SK-N-SH (cell line): ENCODE data around the gene FABP6. TPM values are rescaled to one million over a fixed set of nuclear protein-coding genes. Genes with fewer than 3 reads are reported as not detected.

Experiments
- CTCF ChIA-PET: fragments of 300-600, 350-600 bp; formaldehyde crosslinking; extraction: SDS; loops from one replicate; lab custom pipeline; 2021; lab: Yijun Ruan, JAX
- POLR2A ChIA-PET: fragments of 350-600 bp; sonication (Branson Sonifier 250); formaldehyde crosslinking; extraction: SDS; loops from one replicate; lab custom pipeline; 2020; ENCODE audit warnings: antibody characterized with exemption, inconsistent platforms; lab: Yijun Ruan, JAX
- DNase-seq: peaks from one replicate; pipeline ENCODE4 v3.0.0; 2012
- H2AFZ ChIP-seq: fragments of 200-600 bp; sonication (generic); 2 replicates; pipeline ENCODE4 v1.8.1; 2016; ENCODE audit warnings: antibody characterized with exemption, mild to moderate bottlenecking, low read depth
- H3F3A ChIP-seq: fragments of 200-600 bp; sonication (generic); replicated peaks from 2 replicates; pipeline ENCODE3; 2016; ENCODE audit warnings: antibody characterized with exemption, mild to moderate bottlenecking; ENCODE audit not compliant: insufficient read depth
- H3K27ac ChIP-seq, 2 experiments: fragments of 200-500 bp in 1 of 2; fragments of 200-600 bp in 1 of 2; sonication (Bioruptor generic) in 1 of 2; sonication (generic), shearing (Covaris generic) in 1 of 2; 2 replicates each; pipeline versions ENCODE4 v1.5.1 to v1.6.1; 2014 to 2016; ENCODE audit warnings: low read depth in 2 of 2, inconsistent platforms in 1 of 2, low read length in 1 of 2, mild to moderate bottlenecking in 1 of 2, mixed read lengths in 1 of 2
- H3K27me3 ChIP-seq: fragments of 200-600 bp; sonication (generic), shearing (Covaris generic); 2 replicates; pipeline ENCODE4 v1.6.1; 2016; ENCODE audit warnings: mixed run types; ENCODE audit not compliant: insufficient read depth
- H3K36me3 ChIP-seq, 2 experiments: fragments of 200-500 bp in 1 of 2; fragments of 200-600 bp in 1 of 2; sonication (Bioruptor generic) in 1 of 2; sonication (generic) in 1 of 2; replicated peaks in 1 of 2; 2 replicates each; pipeline versions ENCODE3 to v1.5.1; 2014 to 2016; ENCODE audit warnings: low read length in 1 of 2, mild to moderate bottlenecking in 1 of 2; ENCODE audit not compliant: insufficient read depth in 2 of 2, control insufficient read depth in 1 of 2
- H3K4me1 ChIP-seq, 2 experiments: fragments of 200-500 bp in 1 of 2; fragments of 200-600 bp in 1 of 2; sonication (Bioruptor generic) in 1 of 2; sonication (generic), shearing (Covaris generic) in 1 of 2; 2 replicates each; pipeline versions ENCODE4 v1.5.1 to v1.6.1; 2014 to 2016; ENCODE audit warnings: low read depth in 1 of 2, low read length in 1 of 2, mixed run types in 1 of 2; ENCODE audit not compliant: insufficient read depth in 2 of 2, control insufficient read depth in 1 of 2
- H3K4me2 ChIP-seq: fragments of 200-600 bp; sonication (generic), shearing (Covaris generic); 2 replicates; pipeline ENCODE4 v1.6.1; 2017; ENCODE audit warnings: mixed run types
- H3K4me3 ChIP-seq, 2 experiments: fragments of 200-500 bp in 1 of 2; fragments of 200-600 bp in 1 of 2; sonication (Bioruptor generic) in 1 of 2; sonication (generic), shearing (Covaris generic) in 1 of 2; 2 replicates each; pipeline versions ENCODE4 v1.5.1 to v1.8.1; 2014 to 2016; ENCODE audit warnings: low read depth in 2 of 2, inconsistent platforms in 1 of 2, low read length in 1 of 2, mild to moderate bottlenecking in 1 of 2, mixed read lengths in 1 of 2, moderate library complexity in 1 of 2
- H3K79me2 ChIP-seq: fragments of 200-600 bp; sonication (generic); 2 replicates; pipeline ENCODE4 v1.8.1; 2017; ENCODE audit warnings: mild to moderate bottlenecking; ENCODE audit not compliant: insufficient read depth
- H3K9ac ChIP-seq: fragments of 200-600 bp; sonication (generic); 2 replicates; pipeline ENCODE4 v1.6.1; 2017; ENCODE audit warnings: mixed run types
- H3K9me2 ChIP-seq: fragments of 200-600 bp; sonication (generic); 2 replicates; pipeline ENCODE4 v1.6.1; 2017; ENCODE audit warnings: mixed run types
- H3K9me3 ChIP-seq: fragments of 200-600 bp; sonication (generic); 2 replicates; pipeline ENCODE4 v1.6.1; 2017; ENCODE audit warnings: mixed run types, mild to moderate bottlenecking, moderate library complexity
- H4K20me1 ChIP-seq: fragments of 200-600 bp; sonication (generic); 2 replicates; pipeline ENCODE4 v1.6.1; 2017; ENCODE audit warnings: mild to moderate bottlenecking, mixed run types; ENCODE audit not compliant: insufficient read depth
- CHD2 ChIP-seq: fragments of 150-350 bp; IDR thresholded peaks from 2 replicates; pipeline ENCODE4 v1.6.1; 2018; ENCODE audit warnings: low read length; ENCODE audit not compliant: partially characterized antibody
- ELF1 ChIP-seq: IDR thresholded peaks from 2 replicates; pipeline ENCODE4 v1.4.0; 2012
- EZH2phosphoT487 ChIP-seq: fragments of 200-600 bp; sonication (generic); IDR thresholded peaks from 2 replicates; pipeline ENCODE4 v1.6.1; 2017; ENCODE audit warnings: low read depth, mixed run types, mild to moderate bottlenecking, antibody characterized with exemption, moderate library complexity, borderline replicate concordance
- FOXJ3 ChIP-seq: sonication (generic); formaldehyde crosslinking; IDR thresholded peaks from 2 replicates; pipeline ENCODE4 v1.5.1; 2020; ENCODE audit warnings: mild to moderate bottlenecking, missing genetic modification reagents
- FOXM1 ChIP-seq: IDR thresholded peaks from 2 replicates; pipeline ENCODE4 v1.4.0; 2012; ENCODE audit warnings: low read depth, mild to moderate bottlenecking
- GABPA ChIP-seq: IDR thresholded peaks from 2 replicates; pipeline ENCODE4 v1.4.0; 2012; ENCODE audit warnings: low read depth, mild to moderate bottlenecking
- IRF3 ChIP-seq: fragments of 150-350 bp; IDR thresholded peaks from 2 replicates; pipeline ENCODE4 v1.6.1; 2016; ENCODE audit warnings: mild to moderate bottlenecking, low read depth, low read length
- NFIC ChIP-seq: IDR thresholded peaks from 2 replicates; pipeline ENCODE4 v1.4.0; 2012; ENCODE audit warnings: borderline replicate concordance
- NRF1 ChIP-seq: IDR thresholded peaks from 2 replicates; pipeline ENCODE4 v1.6.1; 2012; ENCODE audit warnings: low read depth, mild to moderate bottlenecking, low read length
- RCOR1 ChIP-seq: fragments of 150-350 bp; IDR thresholded peaks from 2 replicates; pipeline ENCODE4 v1.6.1; 2017; ENCODE audit warnings: antibody characterized with exemption, low read length
- RFX5 ChIP-seq: IDR thresholded peaks from 2 replicates; pipeline ENCODE4 v1.6.1; 2012; ENCODE audit warnings: mild to moderate bottlenecking, improper control_type of control experiment, low read length
- RXRA ChIP-seq: IDR thresholded peaks from 2 replicates; pipeline ENCODE4 v1.4.0; 2012; ENCODE audit warnings: low read depth, mild to moderate bottlenecking, borderline replicate concordance
- USF2 ChIP-seq: fragments of 150-350 bp; IDR thresholded peaks from 2 replicates; pipeline ENCODE4 v1.6.1; 2017; ENCODE audit warnings: antibody characterized with exemption, low read length, low read depth, borderline replicate concordance
- ZBTB33 ChIP-seq: IDR thresholded peaks from 2 replicates; pipeline ENCODE4 v1.4.0; 2012; ENCODE audit warnings: low read depth, borderline replicate concordance
- WGBS: methylation state at CpG from one replicate; pipeline ENCODE4 v1.1.6; 2017; ENCODE audit warnings: low lambda C conversion rate; 5-methylcytosine and 5-hydroxymethylcytosine counted together
- polyA plus RNA-seq, 3 experiments: library from polyadenylated mRNA; depleted of rRNA; stranded (reverse); fragments of >200 nt; gene quantifications; 2 replicates each; pipeline ENCODE4 v1.2.3, GENCODE V29; 2012
- TF ChIP-seq, protein P1 (sequence below): fragments of 200-600 bp; sonication (generic); IDR thresholded peaks from 2 replicates; pipeline ENCODE4 v1.6.1; 2017; ENCODE audit warnings: antibody characterized with exemption, mild to moderate bottlenecking, moderate library complexity
- TF ChIP-seq, protein P2 (sequence below): IDR thresholded peaks from 2 replicates; pipeline ENCODE4; 2012

FABP6 gene
- polyA plus RNA-seq, 1 of the 3 experiments (the other 2 are of a cell fraction), result 1.1 TPM

DNA sequence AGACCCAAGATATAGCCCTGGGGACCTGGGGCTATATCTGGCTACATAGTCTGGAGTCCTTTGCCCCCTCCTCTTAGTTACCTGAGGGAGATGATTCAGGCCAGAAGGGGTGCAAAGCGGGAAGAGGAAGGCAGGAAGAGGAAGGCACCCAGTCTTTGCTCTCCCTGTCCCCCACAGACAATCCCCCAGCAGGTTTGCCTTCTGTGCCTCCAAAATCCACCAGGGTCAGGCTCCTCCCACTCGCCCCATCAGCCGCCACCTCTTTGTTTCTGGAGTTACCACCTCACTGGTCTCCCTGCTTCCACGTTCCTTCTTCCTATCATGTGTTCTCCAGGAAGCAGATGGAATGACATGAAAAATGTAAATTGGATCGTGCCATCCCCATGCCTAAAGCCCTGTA lies 31.2 kb upstream of the FABP6 start:
- Histone ChIP-seq H2AFZ (no peak overlapping the region), H3K27ac (no peak overlapping the region), H3K4me3 (no peak overlapping the region), H4K20me1 (no peaks in the 10 kb centered on the region), H3K36me3 (no peaks in the 10 kb centered on the region), H3K79me2 (no peaks in the 10 kb centered on the region), H3F3A (no peaks in the 10 kb centered on the region), H3K27me3 (no peaks in the 10 kb centered on the region), H3K9ac (no peak overlapping the region)
- WGBS, result 91% methylated on average over 4 of the region's 5 CpGs
- DNase-seq, result no peak
- CTCF ChIA-PET, result interaction anchor here (0.6 to 7.7 kb wide), 12 partner anchors 11 to 193 kb away, joined by 3 to 90 read pairs (median 4); no protein-coding TSS in a partner anchor
- TF ChIP-seq CHD2 (no peak), FOXM1 (no peak)
- TF ChIP-seq, protein P1, sequence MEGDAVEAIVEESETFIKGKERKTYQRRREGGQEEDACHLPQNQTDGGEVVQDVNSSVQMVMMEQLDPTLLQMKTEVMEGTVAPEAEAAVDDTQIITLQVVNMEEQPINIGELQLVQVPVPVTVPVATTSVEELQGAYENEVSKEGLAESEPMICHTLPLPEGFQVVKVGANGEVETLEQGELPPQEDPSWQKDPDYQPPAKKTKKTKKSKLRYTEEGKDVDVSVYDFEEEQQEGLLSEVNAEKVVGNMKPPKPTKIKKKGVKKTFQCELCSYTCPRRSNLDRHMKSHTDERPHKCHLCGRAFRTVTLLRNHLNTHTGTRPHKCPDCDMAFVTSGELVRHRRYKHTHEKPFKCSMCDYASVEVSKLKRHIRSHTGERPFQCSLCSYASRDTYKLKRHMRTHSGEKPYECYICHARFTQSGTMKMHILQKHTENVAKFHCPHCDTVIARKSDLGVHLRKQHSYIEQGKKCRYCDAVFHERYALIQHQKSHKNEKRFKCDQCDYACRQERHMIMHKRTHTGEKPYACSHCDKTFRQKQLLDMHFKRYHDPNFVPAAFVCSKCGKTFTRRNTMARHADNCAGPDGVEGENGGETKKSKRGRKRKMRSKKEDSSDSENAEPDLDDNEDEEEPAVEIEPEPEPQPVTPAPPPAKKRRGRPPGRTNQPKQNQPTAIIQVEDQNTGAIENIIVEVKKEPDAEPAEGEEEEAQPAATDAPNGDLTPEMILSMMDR, result no peak
- TF ChIP-seq, all 33 proteins: peak for 0
- H3K9me3 ChIP-seq, result no peaks in the 10 kb centered on the region
- peaks cover 0 to 17% of the 10 kb centered on the region in 2 experiments; a peak in 2 of 4 replicates for H3K4me1 ChIP-seq
- no peaks in the 10 kb centered on the region for H3K9me2 ChIP-seq
- no peak overlapping the region for H3K4me2 ChIP-seq
- POLR2A ChIA-PET, result interaction anchor here (1.2 kb wide), 1 partner anchor 147 kb away, joined by 3 read pairs; no protein-coding TSS in a partner anchor

GRCh38 chr5:160198841-160199409 lies 30.4 kb upstream of the FABP6 start:
- CTCF ChIA-PET, result interaction anchor here (0.6 to 7.7 kb wide), 33 partner anchors 9 to 192 kb away, joined by 3 to 90 read pairs (median 4); partner anchors contain the start of gene CCNJL
- TF ChIP-seq, protein P2, sequence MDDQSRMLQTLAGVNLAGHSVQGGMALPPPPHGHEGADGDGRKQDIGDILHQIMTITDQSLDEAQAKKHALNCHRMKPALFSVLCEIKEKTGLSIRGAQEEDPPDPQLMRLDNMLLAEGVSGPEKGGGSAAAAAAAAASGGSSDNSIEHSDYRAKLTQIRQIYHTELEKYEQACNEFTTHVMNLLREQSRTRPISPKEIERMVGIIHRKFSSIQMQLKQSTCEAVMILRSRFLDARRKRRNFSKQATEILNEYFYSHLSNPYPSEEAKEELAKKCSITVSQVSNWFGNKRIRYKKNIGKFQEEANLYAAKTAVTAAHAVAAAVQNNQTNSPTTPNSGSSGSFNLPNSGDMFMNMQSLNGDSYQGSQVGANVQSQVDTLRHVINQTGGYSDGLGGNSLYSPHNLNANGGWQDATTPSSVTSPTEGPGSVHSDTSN, result no peak
- TF ChIP-seq EZH2phosphoT487 (no peak), ZBTB33 (no peak), ELF1 (no peak), RFX5 (no peak), NFIC (no peak), RXRA (no peak), FOXM1 (no peak), RCOR1 (no peak), NRF1 (no peak), FOXJ3 (CRISPR knock-in tag) (no peak), GABPA (no peak), IRF3 (no peak), USF2 (no peak)
- TF ChIP-seq, protein P1, result no peak
- no peak overlapping the region for H3K9ac ChIP-seq

More at GRCh38 chr5:160198841-160199409, 30.4 kb upstream of the FABP6 start:
- Histone ChIP-seq H3K27ac (no peak overlapping the region; a peak in 1 of 4 replicates), H2AFZ (peak overlapping the region; percentile 99), H3K9me2 (no peaks in the 10 kb centered on the region), H3K36me3 (no peaks in the 10 kb centered on the region), H3K4me2 (peak overlapping the region; percentile 51; the same call in 1 of the 2 replicates), H3K27me3 (no peaks in the 10 kb centered on the region), H3K4me3 (peak overlapping the region; percentile 10 to 49; a peak in 3 of 4 replicates), H3K79me2 (no peaks in the 10 kb centered on the region), H4K20me1 (no peaks in the 10 kb centered on the region), H3K4me1 (peaks cover 0 to 17% of the 10 kb centered on the region in 2 experiments; a peak in 2 of 4 replicates), H3F3A (no peaks in the 10 kb centered on the region), H3K9me3 (no peaks in the 10 kb centered on the region)
- WGBS, result 58% methylated on average over 8 of the region's 8 CpGs
- POLR2A ChIA-PET, result no interaction called here
- DNase-seq, result no peak
